ENCODE data around the gene PARD3.

Gene PARD3

DNA sequence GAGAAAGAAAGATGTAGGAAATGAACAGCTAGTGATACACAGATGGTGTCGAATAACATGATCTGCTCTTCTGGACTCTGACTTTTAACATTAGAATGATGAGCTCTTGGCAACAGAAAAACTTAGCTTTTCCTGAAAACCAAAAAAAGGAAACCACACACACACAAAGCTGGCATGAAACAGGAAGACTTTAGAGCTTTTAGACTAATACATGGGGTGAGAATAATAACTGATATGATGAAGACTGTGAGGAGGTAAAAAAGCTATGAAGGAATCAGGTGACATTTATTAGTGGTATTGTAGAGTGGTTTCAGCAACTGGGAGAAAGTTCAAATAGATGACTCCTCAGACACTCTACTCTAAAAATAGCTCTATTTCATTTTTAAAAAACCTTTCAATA is 491.9 kb downstream of the PARD3 start:
- no peak for DNase-seq

DNA sequence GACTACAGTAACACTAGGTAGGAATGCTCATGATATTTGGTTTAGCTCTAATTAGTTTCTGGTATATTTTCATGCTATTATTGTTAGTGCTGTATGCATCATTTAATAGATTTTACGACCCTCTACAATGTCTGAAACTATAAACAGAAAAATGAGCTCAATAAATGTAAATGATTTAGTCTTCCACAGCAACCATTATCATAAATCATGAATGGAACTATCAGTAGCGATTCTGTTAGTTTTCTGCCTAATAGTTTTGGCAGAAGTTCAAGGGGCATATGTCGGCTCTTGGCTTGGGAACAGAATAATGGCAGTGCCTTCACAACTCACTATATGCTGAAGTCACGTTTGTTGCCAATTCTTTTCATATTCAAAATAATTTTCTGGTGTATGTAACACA is 494.8 kb downstream of the PARD3 start:
- no peak for DNase-seq

DNA sequence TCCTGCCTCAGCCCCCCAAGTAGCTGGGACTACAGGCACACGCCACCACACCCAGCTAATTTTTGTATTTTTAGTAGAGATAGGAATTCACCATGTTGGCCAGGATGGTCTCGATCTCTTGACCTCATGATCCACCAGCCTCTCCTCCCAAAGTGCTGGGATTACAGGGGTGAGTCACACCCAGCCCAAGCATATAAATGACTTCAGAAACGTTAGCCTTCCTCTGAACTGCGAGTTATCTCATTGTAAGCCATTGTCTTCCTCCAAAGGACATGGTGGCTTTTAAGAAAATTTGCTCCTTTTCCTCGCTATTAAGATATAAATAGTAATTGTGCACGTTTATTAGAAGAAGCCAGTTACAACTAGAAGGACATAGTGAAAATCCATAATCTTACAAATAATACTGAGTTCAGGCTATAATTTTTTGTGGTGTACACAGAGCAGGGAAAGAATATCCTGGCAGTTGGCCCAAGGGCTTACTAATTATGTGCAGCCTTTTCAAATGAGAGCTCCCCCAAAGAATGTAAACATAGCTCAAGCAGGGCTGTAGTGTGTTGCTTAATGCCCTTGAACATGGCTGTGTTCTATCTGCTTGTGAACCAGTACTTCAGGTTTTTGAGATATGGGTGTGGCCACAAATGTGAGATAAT is 495.8 kb downstream of the PARD3 start:
- DNase-seq, result no peak

DNA sequence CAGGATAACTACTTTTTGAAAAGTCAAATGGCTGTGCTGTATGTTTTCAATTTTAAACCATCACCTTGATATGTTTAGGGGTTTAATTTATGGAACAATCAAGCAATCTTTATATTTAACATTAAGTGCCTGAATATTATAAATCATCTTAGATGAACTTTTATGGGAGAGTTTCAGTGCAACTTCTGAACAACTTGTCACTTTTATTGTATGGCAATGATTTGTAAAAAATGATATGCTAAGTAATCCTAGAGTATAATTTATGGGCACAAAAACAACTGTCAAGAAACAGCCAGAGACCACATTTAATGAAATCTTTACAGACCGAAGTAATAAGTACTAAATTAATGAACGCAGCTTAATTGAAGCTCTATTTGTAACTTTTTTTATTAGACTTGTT is 498.9 kb downstream of the PARD3 start:
- no peak for DNase-seq

DNA sequence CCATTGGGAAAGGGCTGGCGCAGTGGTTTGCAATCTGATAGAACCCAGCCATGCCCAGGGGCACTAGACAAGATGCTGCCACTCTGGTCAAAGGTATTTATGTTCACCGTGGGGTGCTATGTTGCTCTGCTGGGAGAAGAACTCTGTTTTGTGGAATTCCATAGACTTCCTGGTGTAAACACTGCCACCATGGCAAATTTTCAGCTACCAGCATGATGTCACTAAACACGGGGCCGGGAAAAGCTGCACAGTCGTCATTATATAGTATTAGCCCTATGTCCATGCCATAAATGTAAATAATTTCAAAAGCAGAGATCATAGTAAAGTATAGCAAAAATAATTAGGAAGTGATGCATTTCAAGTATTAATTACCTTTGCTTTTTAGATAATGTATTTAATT is 500.6 kb downstream of the PARD3 start:
- no peak for DNase-seq

DNA sequence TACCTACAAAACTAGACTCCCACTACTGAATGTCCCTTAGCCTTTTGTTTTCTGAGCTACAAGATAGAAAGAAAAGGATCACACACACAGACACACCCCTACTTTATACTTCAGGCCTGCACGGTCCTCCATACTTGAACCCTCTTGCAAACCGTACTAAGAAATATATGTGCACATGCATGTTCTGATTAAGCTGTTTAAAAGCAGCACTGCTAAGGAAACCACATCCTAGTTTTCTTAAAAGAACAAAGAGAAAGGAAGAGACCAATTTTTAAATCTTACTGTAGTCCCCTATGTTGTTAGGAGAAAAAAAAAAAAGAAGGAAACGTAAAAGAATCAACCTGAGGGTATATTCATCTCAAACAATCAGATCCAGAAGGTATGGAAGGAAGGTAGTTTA is 501.2 kb downstream of the PARD3 start:
- no peak for DNase-seq

DNA sequence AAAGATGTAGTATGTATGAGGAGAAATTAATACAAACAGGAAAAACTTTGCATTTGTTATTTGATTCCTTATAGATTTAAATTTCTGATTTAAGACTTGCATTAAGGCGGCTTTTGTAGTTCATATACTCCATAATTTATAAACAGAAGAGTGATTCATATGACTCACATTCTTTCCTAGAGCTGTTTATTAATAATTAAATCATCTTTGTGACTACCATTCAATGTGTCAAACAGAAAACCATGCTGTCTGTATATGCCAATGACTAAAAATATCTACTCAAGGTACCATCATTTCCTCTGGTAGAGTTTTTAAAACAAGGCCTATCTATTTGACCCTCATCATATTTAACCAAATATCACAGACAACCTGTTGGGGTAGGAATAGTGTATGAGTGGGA is 501.7 kb downstream of the PARD3 start:
- no peak for DNase-seq

DNA sequence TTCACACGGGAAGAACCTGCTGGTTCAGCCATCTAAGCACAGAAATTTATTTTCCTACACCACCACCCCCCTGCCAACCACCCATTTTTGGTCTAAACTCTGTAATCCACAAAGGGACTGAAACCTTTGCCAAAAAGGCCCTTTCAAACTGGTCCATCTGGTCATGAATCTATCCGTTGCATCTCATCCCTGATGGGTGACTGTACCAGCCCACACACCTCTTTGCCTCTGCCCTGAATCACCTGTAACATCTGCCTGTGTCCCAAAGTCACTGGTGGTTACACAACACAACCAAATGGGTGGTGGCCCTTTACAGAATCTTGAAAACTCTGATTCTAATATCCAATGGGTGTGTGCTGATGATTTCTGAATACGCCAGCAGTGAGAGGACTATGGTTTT is 503.4 kb downstream of the PARD3 start:
- no peak for DNase-seq

DNA sequence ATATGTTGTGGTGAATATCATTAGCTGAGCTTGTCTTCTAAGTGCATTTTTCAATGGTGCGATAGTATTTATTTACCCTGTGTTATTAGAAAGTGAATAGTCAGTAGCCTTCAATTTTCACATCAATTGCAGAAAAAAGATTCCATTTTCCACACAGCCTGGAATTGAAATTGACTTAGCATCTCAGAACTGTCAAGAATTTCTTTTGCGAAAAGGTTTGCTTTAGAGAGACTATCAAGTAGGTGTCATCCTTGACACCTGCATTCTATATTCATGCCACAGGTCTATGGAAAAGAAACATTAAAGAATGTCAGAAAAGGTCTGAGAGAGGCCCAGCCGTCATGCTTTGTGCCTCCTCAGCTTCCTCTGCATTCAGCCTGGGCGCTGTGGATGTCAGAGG is 504.9 kb downstream of the PARD3 start:
- no peak for DNase-seq

DNA sequence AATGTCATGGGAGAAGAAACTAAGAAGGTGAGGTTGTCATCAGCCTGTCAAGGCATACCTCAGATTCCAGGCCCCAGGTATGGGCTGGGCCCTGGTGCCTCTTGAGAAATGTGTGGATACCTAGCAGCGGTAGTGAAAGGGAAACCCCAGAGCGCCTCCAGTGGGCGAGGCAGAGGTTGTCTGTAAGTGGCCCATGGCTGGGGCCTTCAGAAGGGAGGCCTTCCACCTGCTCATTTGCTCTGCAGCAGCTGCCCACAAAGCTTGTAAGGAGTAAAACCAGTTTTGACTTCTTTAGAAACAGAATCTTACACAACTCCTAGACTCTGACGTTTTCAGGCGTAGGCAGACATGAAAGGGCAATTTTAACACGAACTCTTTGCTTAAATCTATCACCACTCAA is 509.9 kb downstream of the PARD3 start:
- no peak for DNase-seq

DNA sequence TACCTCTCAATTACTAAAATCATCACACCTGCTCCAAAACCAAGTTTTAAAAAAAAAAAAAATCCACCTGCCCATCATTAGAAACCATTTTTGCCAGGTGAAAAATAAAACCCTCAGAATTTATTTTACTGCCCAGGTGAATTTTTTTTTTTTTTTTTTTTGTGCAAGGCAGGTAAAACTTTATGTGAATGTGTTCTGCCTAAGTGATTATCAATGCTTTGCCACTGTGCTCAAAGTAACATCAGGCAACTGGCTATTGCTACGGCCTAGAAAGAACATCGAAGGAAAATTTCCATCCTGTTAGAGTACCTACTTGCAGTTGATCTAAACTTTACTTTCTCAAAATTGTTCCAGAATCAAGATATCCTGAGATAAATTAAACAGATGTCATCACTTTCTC is 512.1 kb downstream of the PARD3 start:
- no peak for DNase-seq

DNA sequence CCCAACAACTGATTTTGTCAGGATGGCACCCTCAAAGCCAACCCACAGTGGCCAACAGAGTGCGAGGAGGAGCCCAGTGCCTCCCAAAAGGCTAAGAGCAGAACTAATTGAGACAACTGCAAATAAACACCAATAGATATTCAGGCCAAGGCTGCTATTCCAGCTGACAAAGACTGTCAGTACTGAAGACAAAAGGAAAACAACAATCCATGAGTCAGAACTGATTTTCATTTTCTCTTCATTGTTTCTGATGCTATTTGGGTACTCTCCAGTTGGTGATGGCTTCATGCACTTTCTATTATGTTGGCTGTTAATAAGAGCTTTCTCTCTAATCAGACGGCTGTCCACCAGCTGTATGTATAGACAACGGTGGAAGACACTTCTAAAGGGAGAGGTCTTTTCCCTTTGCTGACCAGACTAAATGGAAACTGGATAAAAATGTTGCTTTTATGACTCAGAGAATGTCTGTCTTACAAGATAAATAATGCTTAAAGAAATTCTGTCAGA is 515.9 kb downstream of the PARD3 start:
- no peak for DNase-seq

DNA sequence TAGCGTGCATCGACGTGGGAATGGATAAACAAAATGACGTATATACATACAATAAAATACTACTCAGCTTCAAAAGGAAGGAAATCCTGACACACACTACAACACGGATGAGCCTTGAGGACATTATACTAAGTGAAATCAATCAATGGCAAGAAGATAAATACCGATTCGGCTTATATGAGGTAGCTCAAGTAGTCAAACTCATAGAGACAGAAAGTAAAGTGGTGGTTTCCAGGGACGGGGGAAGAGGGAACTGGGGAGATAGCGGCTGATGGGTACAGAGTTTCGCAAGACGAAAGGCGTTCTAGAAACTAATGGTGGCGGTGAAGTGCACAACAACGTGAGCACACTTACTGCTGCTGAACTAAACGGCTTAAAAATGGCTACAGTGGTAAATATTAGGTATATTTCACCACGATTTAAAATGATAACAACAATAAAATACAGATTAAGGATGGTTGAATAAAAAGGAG is 516.7 kb downstream of the PARD3 start:
- no peak for DNase-seq

DNA sequence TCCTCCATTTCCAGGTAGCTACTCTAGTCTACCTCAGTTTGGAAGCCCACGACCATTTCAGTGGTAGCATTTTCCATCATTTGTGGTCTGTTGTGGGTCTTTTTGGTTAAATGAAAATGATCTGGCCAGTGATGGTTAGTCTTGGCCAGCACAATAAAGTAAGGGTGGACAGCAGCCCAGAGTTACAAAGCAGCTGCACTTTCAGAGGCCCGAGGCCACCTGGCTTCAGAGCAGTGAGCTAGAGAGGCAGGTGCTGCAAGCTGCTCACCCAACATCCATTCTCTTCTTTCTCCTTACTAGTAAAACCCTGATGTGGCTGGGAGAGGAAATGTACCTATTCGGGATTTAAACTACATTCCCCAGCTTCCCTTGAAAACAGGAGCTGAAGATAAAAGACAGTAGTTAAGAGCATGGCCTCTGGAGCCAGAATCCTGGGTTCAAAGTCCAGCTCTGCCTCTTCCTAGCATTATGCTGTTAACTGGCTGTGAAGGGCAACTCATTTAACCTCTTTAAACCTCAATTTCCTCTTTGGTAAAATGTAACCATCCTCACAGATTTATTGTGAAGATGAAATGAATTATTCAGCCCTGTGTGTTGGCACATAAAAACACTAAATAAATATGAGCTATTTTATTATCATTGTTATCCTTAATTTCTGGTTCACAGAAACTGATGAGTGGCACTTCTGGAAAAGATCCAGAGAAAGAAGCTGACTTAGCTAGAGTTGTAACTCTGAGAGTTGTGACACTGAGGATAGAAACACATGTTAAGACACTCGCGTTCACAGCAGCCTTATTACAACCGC is 517.4 kb downstream of the PARD3 start:
- DNase-seq, result no peak

DNA sequence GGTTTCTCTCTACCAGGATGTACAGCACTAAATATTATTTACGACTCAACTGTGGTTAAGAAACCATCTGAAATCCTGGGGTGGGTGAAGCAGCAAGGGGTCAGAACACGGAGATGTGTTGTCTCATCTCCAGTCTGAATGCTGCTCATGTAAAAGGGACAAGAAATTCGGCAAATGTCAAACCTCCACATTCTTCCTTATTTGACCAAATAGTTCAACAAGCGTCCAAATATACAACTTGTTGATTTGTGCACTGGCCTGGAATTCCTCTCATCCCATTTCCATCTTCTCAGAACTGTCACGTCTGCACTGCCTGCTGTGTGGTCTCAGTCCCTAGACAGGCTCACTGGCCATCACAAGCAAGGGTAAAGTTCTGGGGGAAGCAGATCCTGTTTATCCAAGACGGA is 520.0 kb downstream of the PARD3 start:
- no peak for DNase-seq

DNA sequence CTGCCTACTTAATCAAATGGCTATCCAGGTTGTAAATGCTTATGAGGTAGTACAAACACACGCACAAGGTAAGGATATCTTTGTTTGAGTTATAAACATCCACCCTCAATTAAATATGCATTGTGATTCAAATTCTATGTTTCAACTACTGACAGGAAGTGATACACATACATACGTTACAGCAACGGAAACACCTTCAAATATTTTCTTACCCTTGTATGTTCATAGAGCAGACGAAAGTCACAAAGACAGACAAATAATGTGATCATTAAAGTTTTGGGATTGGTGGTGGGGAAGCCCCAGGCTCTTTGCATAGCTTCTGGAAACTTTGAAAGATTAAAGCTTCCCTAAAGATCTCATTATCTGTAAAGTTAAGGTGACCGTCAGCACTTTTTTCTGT is 521.0 kb downstream of the PARD3 start:
- no peak for DNase-seq

DNA sequence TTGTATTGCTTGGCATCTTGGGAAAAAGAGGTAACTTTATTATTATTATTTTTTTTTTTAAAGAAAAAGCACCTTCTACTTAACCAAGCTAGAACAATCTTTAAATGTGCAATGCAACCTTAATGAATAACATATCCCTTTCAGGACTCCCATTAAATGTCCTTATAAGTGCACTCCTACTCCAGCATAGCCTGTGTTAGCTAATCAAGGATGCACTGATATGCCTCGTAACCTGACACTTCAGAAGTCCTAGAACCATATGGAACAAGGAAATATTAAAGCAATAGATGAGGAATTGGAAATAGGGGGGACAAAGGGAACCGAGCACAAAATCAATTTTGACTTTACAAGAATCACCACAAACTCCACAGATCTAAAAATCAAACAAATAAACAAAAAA is 522.4 kb downstream of the PARD3 start:
- no peak for DNase-seq

DNA sequence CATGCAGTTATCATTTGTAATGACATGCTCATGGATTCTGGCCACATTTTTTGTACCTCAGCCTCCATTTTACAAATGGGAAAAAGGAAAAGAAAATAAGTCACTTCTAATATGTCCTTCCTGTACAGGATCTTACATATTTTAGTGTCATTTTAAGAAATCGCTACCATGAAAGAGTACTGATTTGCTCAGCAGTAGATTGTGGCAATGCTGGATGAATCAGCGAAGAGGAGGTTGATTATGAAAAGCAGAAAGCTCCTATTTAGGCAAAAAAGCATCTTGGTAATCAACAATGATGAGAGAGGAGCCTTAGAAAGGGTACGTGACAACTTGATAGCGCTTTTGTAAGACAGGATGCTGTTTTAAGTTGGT is 522.9 kb downstream of the PARD3 start:
- no peak for DNase-seq

DNA sequence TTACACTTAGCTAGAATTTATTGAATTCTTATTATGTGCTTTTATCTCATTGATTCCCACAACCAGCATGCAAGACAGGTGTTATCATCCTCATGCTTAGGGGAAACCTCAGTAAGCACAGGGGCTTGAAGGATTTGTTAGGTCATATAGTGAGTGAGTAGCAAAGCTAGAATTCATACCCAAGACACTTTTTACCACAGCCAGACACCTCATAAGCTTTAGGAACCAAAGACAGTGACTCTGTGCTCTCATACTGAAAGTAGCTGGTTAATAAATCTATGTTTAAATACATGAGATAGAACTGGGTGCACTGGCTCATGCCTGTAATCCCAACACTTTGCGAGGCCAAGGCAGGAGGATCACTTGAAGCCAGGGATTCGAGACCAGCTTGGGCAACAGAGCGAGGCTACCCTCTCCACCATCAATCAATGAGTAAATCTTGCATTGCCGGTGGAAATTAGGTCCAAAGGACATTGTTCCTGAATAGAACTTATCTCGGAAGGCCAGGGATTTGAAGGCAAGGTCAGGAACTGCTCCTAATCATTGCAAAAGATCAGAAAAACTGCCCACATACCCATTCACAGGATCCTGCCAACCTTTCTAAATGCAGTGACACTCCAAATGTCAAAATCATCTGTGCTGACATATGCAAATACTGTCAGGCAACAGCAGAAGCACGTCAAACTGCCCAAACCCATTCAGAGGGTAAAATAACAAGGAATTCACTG is 523.5 kb downstream of the PARD3 start:
- no peak for DNase-seq

DNA sequence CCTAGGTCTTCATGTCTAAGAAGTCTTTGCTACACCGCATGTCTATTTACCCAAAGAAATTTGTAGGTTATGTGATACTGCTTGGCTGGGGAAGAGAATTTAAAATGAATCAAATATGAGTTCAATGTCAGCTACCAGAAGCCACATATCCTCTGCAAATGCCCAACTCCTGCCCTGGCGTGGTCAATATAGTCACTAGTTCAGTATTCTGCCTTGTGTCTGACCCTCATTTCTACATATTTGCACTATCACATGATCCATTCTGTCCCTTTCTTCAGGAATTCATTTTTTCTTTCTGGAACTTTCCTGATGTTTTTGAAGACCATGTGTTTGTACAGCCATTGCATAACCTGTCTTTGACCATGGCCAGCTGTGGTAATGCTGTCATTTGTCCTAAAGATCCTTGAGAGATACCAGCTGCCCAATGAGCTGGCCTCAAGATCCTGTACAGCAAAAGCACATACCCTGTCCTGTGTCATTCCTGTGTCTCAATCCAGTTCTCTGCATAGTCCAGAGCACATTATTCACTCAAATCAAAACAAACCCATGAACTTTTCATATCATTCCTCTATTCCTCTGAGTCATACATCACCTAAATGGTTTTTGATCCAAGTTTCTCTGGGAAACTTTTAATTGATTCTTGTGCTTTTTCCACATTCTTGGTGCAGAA is 524.5 kb downstream of the PARD3 start:
- no peak for DNase-seq

DNA sequence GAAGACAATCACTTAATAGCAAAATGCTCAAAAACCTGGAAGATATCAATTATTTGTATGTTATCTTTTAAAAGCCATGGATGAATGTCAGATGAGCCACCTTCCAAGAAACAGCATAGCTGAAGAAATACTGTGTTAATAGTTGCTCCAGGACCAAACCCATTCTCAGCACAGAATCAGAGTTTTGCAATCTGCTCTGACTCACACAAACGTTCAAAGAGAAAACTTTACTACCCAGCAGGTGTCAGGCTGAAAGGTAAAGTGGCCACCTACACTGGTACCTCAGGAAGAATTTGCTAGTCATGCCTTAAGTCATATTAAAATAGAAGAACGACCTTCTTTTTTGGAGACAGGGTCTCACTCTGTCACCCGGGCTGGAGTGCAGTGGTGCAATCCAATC is 526.5 kb downstream of the PARD3 start:
- DNase-seq, result no peak

DNA sequence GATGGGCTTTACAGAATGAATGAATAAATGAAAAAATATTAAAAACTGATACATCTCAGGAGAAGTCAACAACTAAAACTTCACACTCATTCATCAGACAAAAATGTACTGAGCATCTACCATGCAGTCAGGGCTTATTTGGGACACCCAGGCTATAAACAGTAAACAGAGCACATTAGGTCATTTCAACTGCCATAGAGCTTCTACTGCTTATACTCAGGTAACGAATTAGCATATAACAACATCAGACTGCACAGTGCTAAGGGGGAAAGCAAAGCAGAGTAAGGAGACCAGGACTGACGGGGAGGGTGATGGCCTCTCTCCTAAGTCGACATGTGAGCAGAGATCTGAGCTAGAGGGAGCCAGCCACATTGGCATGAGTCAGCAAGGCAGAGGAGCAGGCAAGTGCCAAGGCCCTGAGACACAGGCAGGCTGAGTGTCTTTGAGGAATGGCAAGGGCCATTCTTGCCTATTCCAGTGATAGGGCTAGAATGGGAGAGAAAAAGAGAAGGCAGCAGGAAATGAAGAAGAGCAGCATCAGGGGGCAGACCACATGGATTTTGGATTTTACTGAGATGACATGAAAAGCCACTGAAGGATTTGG is 528.9 kb downstream of the PARD3 start:
- DNase-seq, result no peak

All from activated CD4-positive, alpha-beta T cell treated with anti-CD3 and anti-CD28 coated beads, Interleukin-2, amount 50 U/mL, for 4 hours (primary cell).